ENCODE results near the gene METRNL.

The METRNL gene

GRCh38 chr17:83103943-83104311 is 24.5 kb downstream of the METRNL start:
- TF ChIP-seq ZFX (IDR thresholded peaks at IDR 0.05) (no peak), CTCF (conservative IDR thresholded peaks at IDR 0.05) (no peak)
- H3K27ac ChIP-seq = no peak overlapping the region

- TF ChIP-seq ZFX (IDR thresholded peaks at IDR 0.05) (no peak), CTCF (conservative IDR thresholded peaks at IDR 0.05) (no peak)
- no peak overlapping the region for H3K27ac ChIP-seq
These were observed 25.4 kb downstream of the METRNL start for GRCh38 chr17:83104577-83105505.

GRCh38 chr17:83105512-83105911 is 26.1 kb downstream of the METRNL start:
- H3K27ac ChIP-seq = no peak overlapping the region
- TF ChIP-seq ZFX (IDR thresholded peaks at IDR 0.05) (no peak), CTCF (conservative IDR thresholded peaks at IDR 0.05) (no peak)

GRCh38 chr17:83106056-83106588 is 26.7 kb downstream of the METRNL start:
- TF ChIP-seq ZFX (IDR thresholded peaks at IDR 0.05) (no peak), CTCF (conservative IDR thresholded peaks at IDR 0.05) (no peak)
- no peak overlapping the region for H3K27ac ChIP-seq

GRCh38 chr17:83106913-83107655 is 27.7 kb downstream of the METRNL start:
- TF ChIP-seq CTCF (conservative IDR thresholded peaks at IDR 0.05) = no peak
- no peak for TF ChIP-seq ZFX (IDR thresholded peaks at IDR 0.05)
- no peak overlapping the region for H3K27ac ChIP-seq

- H3K27ac ChIP-seq = no peak overlapping the region
These were observed 28.2 kb downstream of the METRNL start for GRCh38 chr17:83107656-83108048.

More at GRCh38 chr17:83107656-83108048, 28.2 kb downstream of the METRNL start:
- no peak for TF ChIP-seq ZFX (IDR thresholded peaks at IDR 0.05)
- no peak for TF ChIP-seq CTCF (conservative IDR thresholded peaks at IDR 0.05)

Measured in C4-2B (cell line).